NCI-H345 treated with DMSO at 0.1 percent for 48 hours (cell line): Measurements from ENCODE around the gene C1orf141.
"Not testable (repeated sequence)": the region's sequence is repeated elsewhere in the genome, so short reads cannot be mapped to it uniquely, and the experiment has no call there.

ENCODE experiments used
- DNase-seq: peaks from one replicate; lab custom pipeline; 2025; ENCODE audit not compliant: unreplicated experiment; lab: John Stamatoyannopoulos, UW

The C1orf141 gene

GRCh38 chr1:67143966-67144365 lies 9.2 kb upstream of the C1orf141 start:
- DNase-seq, result no peak

GRCh38 chr1:67142931-67143330 lies 8.2 kb upstream of the C1orf141 start:
- DNase-seq, result no peak

GRCh38 chr1:67141832-67142231 lies 7.1 kb upstream of the C1orf141 start:
- not testable (repeated sequence) for DNase-seq

GRCh38 chr1:67140460-67140859 lies 5.7 kb upstream of the C1orf141 start:
- DNase-seq, result no peak

- DNase-seq, result no peak
Measured at GRCh38 chr1:67138813-67139499, 4.2 kb upstream of the C1orf141 start.

- DNase-seq, result no peak
Measured at GRCh38 chr1:67137307-67137753, 2.6 kb upstream of the C1orf141 start.

GRCh38 chr1:67135354-67135753 lies 584 bp upstream of the C1orf141 start:
- no peak for DNase-seq

GRCh38 chr1:67133177-67133576 lies 1.6 kb downstream of the C1orf141 start:
- DNase-seq, result no peak

- no peak for DNase-seq
Measured at GRCh38 chr1:67130673-67131072, 4.1 kb downstream of the C1orf141 start.

GRCh38 chr1:67126974-67127373 lies 7.8 kb downstream of the C1orf141 start:
- DNase-seq, result no peak

- no peak for DNase-seq
Measured at GRCh38 chr1:67126111-67126746, 8.5 kb downstream of the C1orf141 start.

GRCh38 chr1:67124455-67124854 lies 10.3 kb downstream of the C1orf141 start:
- no peak for DNase-seq

- no peak for DNase-seq
Measured at GRCh38 chr1:67120855-67121619, 13.7 kb downstream of the C1orf141 start.

GRCh38 chr1:67118646-67119045 lies 16.1 kb downstream of the C1orf141 start:
- no peak for DNase-seq

- DNase-seq, result no peak
Measured at GRCh38 chr1:67118191-67118590, 16.6 kb downstream of the C1orf141 start.

GRCh38 chr1:67114162-67114561 lies 20.6 kb downstream of the C1orf141 start:
- no peak for DNase-seq

- DNase-seq, result no peak
Measured at GRCh38 chr1:67110352-67110751, 24.4 kb downstream of the C1orf141 start.

GRCh38 chr1:67105508-67105907 lies 29.3 kb downstream of the C1orf141 start:
- no peak for DNase-seq

GRCh38 chr1:67103548-67103947 lies 31.2 kb downstream of the C1orf141 start:
- DNase-seq, result no peak

- DNase-seq, result no peak
Measured at GRCh38 chr1:67100833-67101232, 33.9 kb downstream of the C1orf141 start.

GRCh38 chr1:67097305-67097704 lies 37.5 kb downstream of the C1orf141 start:
- DNase-seq, result no peak

- no peak for DNase-seq
Measured at GRCh38 chr1:67094191-67094590, 40.6 kb downstream of the C1orf141 start.
